Bronchial epithelial cell (primary cell): ENCODE data around the gene TAF15. TPM values are rescaled to one million over a fixed set of nuclear protein-coding genes. Genes with fewer than 3 reads are reported as not detected.
A peak's percentile ranks its signal among the peaks of the same experiment; 100 is the strongest.

ENCODE experiments used
- DNase-seq: peaks from one replicate; pipeline ENCODE4 v3.0.0-alpha.2; 2010; ENCODE audit warnings: low read depth
- FAIRE-seq: peaks from 2 replicates; lab custom pipeline; 2011; peaks lifted over from hg19 to GRCh38; lab: Jason Lieb, UNC
- H3K27me3 ChIP-seq: 2 replicates; pipeline ENCODE4 v1.5.1; 2011; ENCODE audit warnings: low read length; ENCODE audit not compliant: control insufficient read depth, insufficient read depth
- H3K36me3 ChIP-seq: 2 replicates; pipeline ENCODE4 v1.5.1; 2011; ENCODE audit warnings: low read length; ENCODE audit not compliant: control insufficient read depth, insufficient read depth
- H3K4me3 ChIP-seq: 2 replicates; pipeline ENCODE4 v1.5.1; 2011; ENCODE audit warnings: mild to moderate bottlenecking, low read depth, low read length, control low read depth
- total RNA-seq: library from RNA; depleted of rRNA; stranded (reverse); fragments of >200 nt; gene quantifications from 2 replicates; pipeline ENCODE4 v1.2.1, GENCODE V29; 2014
- TF ChIP-seq, protein P1 (sequence below): IDR thresholded peaks from 2 replicates; pipeline ENCODE4 v1.5.1; 2011; ENCODE audit warnings: mild to moderate bottlenecking, moderate library complexity, low read length, control low read depth, inconsistent platforms; ENCODE audit not compliant: insufficient read depth, severe bottlenecking

The TAF15 gene
- total RNA-seq, 1 donor from 2014 or later = 69.5 TPM

DNA sequence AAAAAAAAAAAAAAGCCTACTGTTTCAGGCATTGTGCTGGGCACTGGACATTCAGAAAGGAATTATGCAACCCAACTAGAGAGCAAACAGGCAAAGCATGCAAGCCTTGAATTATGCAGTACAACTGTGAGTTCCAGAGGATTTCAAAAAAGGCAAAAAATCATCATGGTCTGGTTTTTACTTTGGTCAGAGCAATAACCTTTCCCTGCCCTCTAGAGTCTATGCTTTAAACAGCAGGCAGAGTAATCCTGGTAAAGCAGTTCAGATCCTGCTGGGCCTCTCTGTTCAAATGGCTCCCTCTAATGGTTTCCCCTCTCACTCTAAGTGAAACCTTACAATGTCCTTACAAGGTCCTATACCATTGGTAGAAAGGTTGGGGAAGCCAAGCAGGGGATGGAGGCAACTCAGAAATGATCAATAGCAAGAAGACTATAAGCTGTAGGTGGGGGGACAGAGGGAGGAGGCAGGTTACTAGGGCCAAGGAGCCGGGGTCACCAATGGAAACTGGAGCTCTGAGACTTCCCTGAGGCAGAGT lies 4.6 kb upstream of the TAF15 start:
- FAIRE-seq = no peak
- Histone ChIP-seq H3K4me3 (no peak overlapping the region), H3K36me3 (no peaks in the 10 kb centered on the region), H3K27me3 (no peaks in the 10 kb centered on the region)
- peak; percentile 89 for DNase-seq
- TF ChIP-seq, protein P1, sequence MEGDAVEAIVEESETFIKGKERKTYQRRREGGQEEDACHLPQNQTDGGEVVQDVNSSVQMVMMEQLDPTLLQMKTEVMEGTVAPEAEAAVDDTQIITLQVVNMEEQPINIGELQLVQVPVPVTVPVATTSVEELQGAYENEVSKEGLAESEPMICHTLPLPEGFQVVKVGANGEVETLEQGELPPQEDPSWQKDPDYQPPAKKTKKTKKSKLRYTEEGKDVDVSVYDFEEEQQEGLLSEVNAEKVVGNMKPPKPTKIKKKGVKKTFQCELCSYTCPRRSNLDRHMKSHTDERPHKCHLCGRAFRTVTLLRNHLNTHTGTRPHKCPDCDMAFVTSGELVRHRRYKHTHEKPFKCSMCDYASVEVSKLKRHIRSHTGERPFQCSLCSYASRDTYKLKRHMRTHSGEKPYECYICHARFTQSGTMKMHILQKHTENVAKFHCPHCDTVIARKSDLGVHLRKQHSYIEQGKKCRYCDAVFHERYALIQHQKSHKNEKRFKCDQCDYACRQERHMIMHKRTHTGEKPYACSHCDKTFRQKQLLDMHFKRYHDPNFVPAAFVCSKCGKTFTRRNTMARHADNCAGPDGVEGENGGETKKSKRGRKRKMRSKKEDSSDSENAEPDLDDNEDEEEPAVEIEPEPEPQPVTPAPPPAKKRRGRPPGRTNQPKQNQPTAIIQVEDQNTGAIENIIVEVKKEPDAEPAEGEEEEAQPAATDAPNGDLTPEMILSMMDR = peak; percentile 84

GRCh38 chr17:35807371-35808144 lies 1.7 kb upstream of the TAF15 start:
- FAIRE-seq = no peak
- TF ChIP-seq, protein P1 = no peak
- H3K36me3 ChIP-seq = no peaks in the 10 kb centered on the region
- H3K27me3 ChIP-seq = no peaks in the 10 kb centered on the region
- peak; percentile 40 for DNase-seq
- H3K4me3 ChIP-seq = no peak overlapping the region

DNA sequence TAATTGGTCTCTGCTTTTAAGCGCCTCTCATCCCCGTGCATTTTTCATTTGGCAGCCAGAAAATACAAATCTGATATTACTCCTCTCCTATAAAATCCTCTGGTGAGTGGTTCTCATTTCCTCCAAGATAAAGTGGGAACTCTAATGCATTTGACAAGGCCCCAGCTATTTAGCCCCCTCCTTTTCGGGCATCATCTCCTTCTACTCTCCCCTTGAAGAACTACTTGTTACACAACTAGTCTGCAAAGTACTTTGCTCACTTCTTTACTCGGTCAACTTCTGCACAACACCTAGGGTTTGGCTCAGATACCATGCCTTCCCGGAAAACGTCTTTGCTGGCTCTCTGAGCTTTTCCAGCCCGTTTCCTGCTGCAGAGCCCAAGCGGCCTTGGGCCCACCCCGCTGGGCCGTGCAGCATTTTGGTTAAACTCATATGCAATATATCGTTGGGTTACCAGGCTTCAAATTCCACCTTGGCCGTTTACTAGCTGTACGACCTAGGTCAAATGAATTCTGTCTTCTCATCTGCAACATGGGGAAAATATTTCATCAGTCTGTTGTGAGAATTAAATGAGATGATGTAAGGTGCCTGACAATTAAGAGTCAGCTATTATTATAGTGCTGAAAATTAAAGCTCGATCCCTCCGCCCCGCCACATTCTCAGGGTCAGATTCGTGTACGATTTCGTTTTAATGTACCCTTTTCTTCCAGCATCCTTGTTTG lies 883 bp upstream of the TAF15 start:
- no peak for FAIRE-seq
- Histone ChIP-seq H3K4me3 (peak overlapping the region; percentile 95), H3K36me3 (no peaks in the 10 kb centered on the region), H3K27me3 (no peaks in the 10 kb centered on the region)
- TF ChIP-seq, protein P1 = no peak
- no peak for DNase-seq

DNA sequence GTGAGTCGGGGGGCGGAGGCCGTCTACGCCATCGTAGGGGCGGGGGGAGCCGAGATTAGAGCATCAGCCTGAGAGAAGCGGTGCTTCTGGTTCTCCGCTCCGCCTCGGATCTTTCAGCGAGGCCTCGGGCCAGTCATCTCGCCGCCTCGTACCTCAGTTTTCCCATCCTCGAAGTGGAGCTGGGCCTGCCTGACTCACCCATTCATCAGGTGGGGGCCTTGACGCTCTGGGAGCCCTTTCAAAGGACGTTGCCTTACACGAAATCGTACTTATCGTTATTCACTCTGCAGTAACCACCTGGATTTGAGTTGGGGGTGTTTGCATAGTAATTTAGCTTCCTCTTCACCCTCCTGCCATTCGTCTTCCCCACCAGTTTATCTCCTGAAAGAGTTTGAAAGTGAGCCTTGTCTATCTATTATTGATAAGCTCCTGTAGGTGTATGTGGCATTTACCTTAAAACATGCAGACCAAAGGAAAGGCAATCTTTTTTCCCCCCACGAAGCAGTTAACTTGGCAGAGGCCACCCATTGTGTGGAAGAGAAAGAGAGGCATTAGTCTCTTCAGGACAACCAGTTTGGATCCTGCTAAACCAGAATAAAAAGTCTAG lies 674 bp downstream of the TAF15 start:
- Histone ChIP-seq H3K36me3 (no peaks in the 10 kb centered on the region), H3K27me3 (no peaks in the 10 kb centered on the region), H3K4me3 (peak overlapping the region; percentile 95)
- no peak for FAIRE-seq
- DNase-seq = peak; percentile 33
- TF ChIP-seq, protein P1 = no peak

DNA sequence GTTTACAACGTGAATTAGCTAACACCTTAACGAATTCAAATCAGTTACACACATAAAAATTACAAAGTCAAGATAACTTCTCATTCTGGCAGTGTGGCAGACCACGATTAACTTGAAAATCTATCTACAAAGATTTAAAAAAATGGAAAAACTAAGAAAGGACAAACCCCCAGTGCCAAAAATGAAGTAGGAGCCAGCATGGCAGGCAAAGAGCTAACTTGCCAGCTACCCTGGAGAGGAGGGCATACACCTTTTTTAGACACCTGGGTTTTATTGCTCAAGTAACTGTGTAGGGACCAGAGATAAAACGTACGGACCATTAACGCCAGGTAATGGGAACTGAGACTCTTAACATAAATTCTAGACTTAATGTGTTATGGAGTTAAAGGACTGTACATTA lies 2.5 kb downstream of the TAF15 start:
- TF ChIP-seq, protein P1 = no peak
- FAIRE-seq (no peak), DNase-seq (no peak)
- peaks cover 2% of the 10 kb centered on the region for H3K36me3 ChIP-seq
- no peak overlapping the region for H3K4me3 ChIP-seq
- H3K27me3 ChIP-seq = no peaks in the 10 kb centered on the region
